Colon (tissue), 2 donors: Measurements from ENCODE around the gene MRPL50.
"Not testable (repeated sequence)": the region's sequence is repeated elsewhere in the genome, so short reads cannot be mapped to it uniquely, and the experiment has no call there.

ENCODE experiments used
- FAIRE-seq: peaks from 2 replicates; lab custom pipeline; 2012; peaks lifted over from hg19 to GRCh38; lab: Jason Lieb, UNC
- donor health status: control.
- donor health status: control.

The MRPL50 gene

GRCh38 chr9:101417977-101418376 lies 19.6 kb upstream of the MRPL50 start:
- no peak for FAIRE-seq

DNA sequence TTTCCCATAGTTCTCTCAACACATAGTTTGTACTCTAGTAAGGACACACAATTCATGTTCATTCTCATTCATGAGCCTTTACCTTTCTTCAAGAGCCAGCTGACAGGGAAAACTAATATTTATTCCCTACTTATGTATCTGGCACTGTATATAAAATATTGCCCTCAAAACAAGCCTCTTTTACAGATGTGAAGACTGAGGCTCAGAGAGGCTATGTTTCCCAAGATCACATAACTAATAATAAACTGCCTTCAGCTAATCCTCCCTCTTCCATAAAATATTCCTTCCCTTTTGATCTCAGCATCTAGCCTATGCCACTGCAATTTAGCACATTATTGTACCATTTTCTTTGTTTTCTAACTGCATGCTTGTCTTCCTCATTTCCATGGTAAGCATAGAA lies 19.0 kb upstream of the MRPL50 start:
- no peak for FAIRE-seq

DNA sequence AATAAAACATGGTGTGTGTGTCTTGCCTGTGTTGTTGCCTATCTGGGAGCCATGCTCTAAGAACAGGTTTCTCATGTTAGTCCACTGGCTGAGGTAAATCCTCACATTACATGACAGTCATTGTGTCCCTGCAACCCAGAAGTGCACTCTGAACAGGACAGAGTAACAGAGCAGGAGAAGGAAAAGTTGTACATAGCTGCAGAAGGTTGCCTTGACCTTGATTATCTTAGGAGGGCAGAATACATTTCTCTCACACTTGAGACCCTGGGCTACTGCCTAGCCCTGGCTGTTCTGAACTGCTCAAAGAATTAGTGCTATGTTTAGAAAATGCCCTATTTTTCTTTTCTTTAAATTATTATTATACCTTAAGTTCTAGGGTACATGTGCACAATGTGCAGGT lies 17.2 kb upstream of the MRPL50 start:
- FAIRE-seq = no peak

- FAIRE-seq = no peak
Measured at GRCh38 chr9:101414839-101415238, 16.4 kb upstream of the MRPL50 start.

- no peak for FAIRE-seq
Measured at GRCh38 chr9:101409079-101409477, 10.7 kb upstream of the MRPL50 start.

DNA sequence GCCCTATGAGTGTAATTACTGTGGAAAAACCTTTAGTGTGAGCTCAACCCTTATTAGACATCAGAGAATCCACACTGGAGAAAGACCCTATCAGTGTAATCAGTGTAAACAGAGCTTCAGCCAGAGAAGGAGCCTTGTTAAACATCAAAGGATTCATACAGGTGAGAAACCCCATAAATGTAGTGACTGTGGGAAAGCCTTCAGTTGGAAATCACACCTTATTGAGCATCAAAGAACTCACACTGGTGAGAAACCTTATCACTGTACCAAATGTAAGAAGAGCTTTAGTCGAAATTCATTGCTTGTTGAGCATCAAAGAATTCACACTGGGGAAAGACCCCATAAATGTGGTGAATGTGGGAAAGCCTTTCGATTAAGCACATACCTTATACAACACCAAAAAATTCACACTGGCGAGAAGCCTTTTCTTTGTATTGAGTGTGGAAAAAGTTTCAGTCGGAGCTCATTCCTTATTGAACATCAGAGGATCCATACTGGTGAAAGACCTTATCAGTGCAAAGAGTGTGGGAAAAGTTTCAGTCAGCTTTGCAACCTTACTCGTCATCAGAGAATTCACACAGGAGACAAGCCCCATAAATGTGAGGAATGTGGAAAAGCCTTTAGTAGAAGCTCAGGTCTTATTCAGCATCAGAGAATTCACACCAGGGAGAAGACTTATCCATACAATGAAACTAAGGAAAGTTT lies 10.1 kb upstream of the MRPL50 start:
- no peak for FAIRE-seq

DNA sequence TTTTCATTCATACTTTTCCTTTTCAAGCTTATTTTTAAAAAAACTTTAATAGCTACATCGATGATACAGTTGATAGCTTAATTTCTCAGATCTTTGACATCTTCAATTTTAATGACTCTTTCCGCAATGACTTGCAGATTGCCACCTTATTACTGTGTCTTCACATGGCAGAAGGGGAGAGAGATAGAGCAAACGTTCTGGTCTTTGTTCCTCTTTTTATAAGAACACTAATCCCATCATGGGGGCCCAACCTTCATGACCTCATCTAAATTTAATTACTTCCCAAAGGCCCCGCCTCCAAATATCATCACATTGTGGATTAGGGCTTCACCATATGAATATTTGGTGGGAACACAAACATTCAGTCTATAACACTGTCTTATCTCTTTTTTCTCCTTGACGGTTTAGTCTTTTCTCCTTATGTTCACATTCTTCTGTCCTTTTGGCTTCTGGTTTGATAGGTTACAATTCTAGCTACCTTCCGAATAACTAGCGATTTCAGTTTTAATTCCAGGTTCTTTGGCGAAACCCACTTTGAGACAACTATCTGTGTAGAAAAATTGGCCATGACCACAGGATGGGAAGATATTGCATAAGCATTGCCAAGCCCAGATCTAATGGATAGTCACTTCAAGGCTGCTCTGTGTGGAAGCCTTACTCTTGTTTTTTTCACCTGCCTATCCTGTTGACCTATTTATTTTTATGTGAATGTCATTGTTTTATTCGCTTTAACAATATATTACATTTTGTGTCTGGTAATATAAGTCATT lies 5.3 kb upstream of the MRPL50 start:
- no peak for FAIRE-seq

GRCh38 chr9:101400120-101400519 lies 1.7 kb upstream of the MRPL50 start:
- FAIRE-seq = no peak

GRCh38 chr9:101399643-101399970 lies 1.2 kb upstream of the MRPL50 start:
- FAIRE-seq = no peak

GRCh38 chr9:101398930-101399642 lies 668 bp upstream of the MRPL50 start:
- FAIRE-seq = no peak

GRCh38 chr9:101397746-101398067 lies 711 bp downstream of the MRPL50 start:
- FAIRE-seq = no peak

- no peak for FAIRE-seq
Measured at GRCh38 chr9:101394687-101395086, 3.7 kb downstream of the MRPL50 start.

- no peak for FAIRE-seq
Measured at GRCh38 chr9:101393135-101393534, 5.3 kb downstream of the MRPL50 start.

- no peak for FAIRE-seq
Measured at GRCh38 chr9:101388507-101388993, 9.9 kb downstream of the MRPL50 start.

GRCh38 chr9:101387871-101388506 lies 10.4 kb downstream of the MRPL50 start:
- FAIRE-seq = no peak

- not testable (repeated sequence) for FAIRE-seq
Measured at GRCh38 chr9:101384873-101385536, 13.4 kb downstream of the MRPL50 start, which contains the start of gene BAAT. Gene BAAT, minus strand, starts transcription at chr9:101385006. Its CDS starts 13,602 bp downstream, at chr9:101371404.

- FAIRE-seq = no peak
Measured at GRCh38 chr9:101383361-101383760, 15.1 kb downstream of the MRPL50 start.

- FAIRE-seq = no peak
Measured at GRCh38 chr9:101381833-101382342, 16.5 kb downstream of the MRPL50 start.

GRCh38 chr9:101381118-101381517 lies 17.3 kb downstream of the MRPL50 start:
- no peak for FAIRE-seq

DNA sequence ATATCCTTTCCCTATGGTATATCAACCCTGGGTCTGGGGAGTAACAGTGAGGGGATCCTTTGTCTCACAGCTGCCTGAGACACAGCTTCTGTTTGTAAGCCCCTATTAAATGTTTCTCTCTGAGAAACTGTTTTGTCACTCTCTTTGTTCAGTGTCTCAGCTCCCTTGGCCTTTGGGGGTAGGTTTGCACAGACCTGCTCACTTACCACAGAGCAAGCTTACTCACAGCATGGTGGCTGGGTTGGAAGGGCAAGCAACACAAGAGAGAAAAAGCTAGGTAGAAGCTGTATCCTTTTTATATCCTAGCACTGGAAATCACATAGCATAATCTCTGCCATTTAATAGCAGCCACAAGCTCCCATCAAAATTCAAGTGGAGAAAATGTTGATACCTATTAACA lies 18.1 kb downstream of the MRPL50 start:
- no peak for FAIRE-seq

DNA sequence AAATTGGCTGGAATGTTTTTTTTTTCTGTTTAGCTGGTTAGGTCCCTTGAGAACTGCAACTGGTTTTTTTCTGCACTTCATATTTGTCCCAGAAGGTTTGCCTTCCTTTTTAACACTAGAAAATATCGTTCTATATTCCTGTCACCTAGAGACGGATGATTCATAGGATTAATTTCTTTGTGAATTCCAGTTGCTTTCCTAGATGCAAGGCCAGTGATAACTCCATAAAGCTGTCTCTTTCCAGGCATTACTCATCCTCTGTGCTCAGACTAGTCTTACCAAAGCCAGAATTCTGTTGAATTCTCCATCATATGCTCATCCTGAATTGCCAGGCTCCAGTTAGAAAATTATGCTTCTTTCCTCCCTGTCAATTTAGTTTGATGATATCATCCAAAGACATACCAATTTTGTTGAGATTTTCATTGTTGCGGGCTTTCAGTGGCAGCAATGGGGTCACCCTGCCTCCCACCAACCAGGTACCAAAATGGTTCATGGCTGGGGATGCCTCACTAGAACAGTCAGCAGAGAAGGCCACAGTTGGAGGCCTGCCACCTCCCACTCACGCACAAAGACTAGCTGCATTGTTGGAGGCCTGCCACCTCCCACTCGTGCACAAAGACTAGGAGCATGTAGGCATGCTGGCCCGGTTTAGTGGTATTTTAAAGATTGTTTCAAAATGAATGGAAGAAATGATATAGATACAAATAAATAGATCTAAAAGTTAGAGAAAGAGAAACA lies 22.1 kb downstream of the MRPL50 start:
- no peak for FAIRE-seq
